Measurements from ENCODE around the gene KCNN2.

DNA sequence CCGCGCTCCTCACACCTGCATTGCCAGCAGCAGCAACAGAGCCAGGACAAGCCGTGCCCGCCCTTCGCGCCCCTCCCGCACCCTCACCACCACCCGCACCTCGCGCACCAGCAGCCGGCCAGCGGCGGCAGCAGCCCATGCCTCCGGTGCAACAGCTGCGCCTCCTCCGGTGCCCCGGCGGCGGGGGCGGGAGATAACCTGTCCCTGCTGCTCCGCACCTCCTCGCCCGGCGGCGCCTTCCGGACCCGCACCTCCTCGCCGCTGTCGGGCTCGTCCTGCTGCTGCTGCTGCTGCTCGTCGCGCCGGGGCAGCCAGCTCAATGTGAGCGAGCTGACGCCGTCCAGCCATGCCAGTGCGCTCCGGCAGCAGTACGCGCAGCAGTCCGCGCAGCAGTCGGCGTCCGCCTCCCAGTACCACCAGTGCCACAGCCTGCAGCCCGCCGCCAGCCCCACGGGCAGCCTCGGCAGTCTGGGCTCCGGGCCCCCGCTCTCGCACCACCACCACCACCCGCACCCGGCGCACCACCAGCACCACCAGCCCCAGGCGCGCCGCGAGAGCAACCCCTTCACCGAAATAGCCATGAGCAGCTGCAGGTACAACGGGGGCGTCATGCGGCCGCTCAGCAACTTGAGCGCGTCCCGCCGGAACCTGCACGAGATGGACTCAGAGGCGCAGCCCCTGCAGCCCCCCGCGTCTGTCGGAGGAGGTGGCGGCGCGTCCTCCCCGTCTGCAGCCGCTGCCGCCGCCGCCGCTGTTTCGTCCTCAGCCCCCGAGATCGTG is 517 bp downstream of the KCNN2 start:
- no peak for TF ChIP-seq POLR2AphosphoS5 (IDR thresholded peaks at IDR 0.05; ENCODE audit: borderline replicate concordance, low read depth, low read length)
- TF ChIP-seq EZH2 (IDR thresholded peaks at IDR 0.05), result no peak
- no peak for TF ChIP-seq FOXP2 (optimal IDR thresholded peaks at IDR 0.05; ENCODE audit: control extremely low read depth, extremely low read length, insufficient read depth)
